SU-DHL-6 (cell line): ENCODE results near the gene HMCN2.

Experiments used
- CTCF ChIP-seq: fragments of 200-600 bp; sonication (generic); IDR thresholded peaks from one replicate; pipeline ENCODE4 v1.5.1; 2017; ENCODE audit warnings: antibody characterized with exemption, mild to moderate bottlenecking, low read length, moderate library complexity; ENCODE audit not compliant: insufficient read depth, poor library complexity, severe bottlenecking
- EZH2phosphoT487 ChIP-seq: fragments of 200-600 bp; sonication (generic), shearing (Covaris generic); conservative IDR thresholded peaks from 2 replicates; pipeline ENCODE4 v1.6.1; 2018; ENCODE audit warnings: mild to moderate bottlenecking, antibody characterized with exemption, low read length, moderate library complexity, mixed read lengths

- TF ChIP-seq CTCF, result no peak
- no peak for TF ChIP-seq EZH2phosphoT487
Measured at GRCh38 chr9:130458027-130458803, 192.7 kb downstream of the HMCN2 start.
